ENCODE measurements around the gene TNS3. TPM values are rescaled to one million over a fixed set of nuclear protein-coding genes. Genes with fewer than 3 reads are reported as not detected.

Gene TNS3
- total RNA-seq, 2 experiments from 2014 or later = 0.12 to 0.52 TPM

DNA sequence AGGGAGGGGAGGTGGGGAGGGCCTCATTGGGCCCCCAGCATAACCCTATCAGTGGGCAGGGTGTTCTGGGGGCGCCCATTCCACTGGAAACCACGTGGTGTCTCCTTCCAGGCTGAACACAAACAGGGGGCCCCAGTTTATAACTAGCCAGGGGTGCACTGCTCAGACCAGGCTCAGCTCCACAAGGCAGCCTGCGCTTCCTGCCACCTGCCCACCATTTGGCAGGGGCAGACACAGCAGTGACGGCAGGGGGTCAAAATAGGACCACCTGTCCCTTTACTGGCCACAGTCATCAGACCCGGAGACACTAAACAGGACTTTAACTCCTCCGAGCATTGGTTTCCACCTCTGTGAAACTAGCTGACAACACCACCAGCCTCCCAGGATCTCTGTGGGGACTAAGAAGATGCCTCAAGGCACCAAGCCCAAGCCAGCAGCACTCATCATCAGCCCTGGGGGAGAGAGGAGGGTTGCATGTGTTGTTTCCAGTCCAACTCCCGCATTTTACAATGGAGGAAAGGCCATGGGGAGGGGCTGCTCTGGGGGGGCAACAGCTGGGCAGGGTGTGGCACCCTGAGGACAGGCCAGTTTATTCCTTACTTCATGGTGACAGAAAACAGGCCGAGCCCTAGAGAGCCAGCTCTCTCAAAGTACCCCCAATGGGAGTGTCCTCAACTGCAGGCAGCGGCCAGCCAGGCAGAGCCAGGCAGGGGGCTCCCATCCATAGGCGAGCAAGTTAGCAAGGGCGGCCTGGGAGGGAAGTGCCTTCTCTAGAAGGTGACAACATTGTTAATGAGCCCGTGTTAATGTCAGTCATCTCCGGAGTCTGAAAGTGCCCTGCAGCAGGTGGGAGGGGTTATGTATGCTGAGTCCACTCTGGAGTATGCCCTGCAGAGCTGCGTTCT lies 127.6 kb downstream of the TNS3 start:
- no peak for DNase-seq
- Mint-ChIP-seq H3K27ac (no peak overlapping the region), H3K36me3 (no peaks in the 10 kb centered on the region), H3K27me3 (no peaks in the 10 kb centered on the region), H3K9me3 (no peaks in the 10 kb centered on the region), H3K4me1 (no peaks in the 10 kb centered on the region), H3K4me3 (no peak overlapping the region)

DNA sequence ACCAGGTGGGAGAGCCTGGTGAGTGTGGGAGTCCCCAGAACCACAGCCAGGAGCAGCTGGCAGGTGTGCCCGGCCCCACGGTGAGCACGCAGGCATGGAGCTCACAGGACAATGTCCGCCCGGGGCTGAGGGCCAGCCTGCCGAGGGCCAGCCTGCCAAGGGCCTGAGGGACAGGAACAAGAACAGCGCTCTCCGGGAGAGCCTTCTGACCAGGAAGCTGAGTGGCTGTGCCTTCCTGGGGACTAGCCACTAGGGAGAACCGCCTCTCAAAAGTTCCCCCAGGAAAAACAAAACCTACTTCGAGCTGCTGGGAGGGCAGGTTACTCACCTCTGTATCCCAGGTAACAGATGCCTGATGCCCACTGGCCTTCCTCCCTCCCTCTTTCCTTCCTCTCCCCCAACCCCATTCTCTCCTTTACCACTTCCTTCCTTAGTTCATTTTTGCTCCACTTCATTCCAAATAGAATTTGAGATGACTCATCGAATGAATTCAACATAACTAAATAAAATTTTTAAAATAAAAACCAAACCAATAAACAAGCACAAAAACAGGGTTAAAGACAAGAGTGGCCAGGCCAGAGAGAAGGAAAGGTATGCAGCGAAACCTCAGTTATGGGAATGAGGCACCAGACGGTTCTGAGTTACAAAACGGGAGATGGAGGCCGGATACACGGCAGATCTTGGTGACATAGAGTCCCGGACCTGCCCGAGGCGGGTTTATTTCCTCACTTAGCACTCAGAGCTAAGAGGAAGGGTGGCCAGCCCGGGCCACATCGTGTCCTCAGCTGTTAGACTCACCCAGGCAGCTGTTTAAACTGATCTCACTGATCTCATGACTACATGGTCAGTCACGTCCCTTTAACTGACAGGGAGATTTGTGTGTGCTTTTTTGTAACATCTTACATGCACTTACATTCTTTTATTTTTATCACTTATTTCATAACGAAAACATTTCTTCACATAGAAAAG lies 128.5 kb downstream of the TNS3 start:
- DNase-seq = no peak
- Mint-ChIP-seq H3K27me3 (no peaks in the 10 kb centered on the region), H3K36me3 (no peaks in the 10 kb centered on the region), H3K9me3 (no peaks in the 10 kb centered on the region), H3K4me1 (no peaks in the 10 kb centered on the region), H3K4me3 (no peak overlapping the region), H3K27ac (no peak overlapping the region)

DNA sequence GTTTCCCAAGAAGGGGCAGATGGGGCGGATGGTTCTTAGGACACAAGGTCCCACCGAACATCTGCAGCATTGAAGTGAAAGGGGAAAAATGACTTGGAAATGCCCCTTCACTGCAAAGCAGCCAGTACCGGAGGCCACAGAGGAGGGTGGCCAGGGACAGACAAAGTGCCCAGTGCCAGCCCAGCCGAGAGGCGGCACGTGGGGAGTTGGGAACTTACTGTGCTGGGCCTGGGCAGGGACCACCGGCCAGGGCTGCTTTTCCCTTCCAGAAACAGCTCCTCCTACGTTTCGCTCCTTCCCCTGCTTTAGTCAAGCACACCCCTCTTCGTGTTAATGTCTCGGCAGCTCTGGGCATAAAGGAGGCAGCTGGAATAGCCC lies 129.2 kb downstream of the TNS3 start:
- H3K27me3 Mint-ChIP-seq = no peaks in the 10 kb centered on the region
- H3K4me3 Mint-ChIP-seq = no peak overlapping the region
- no peaks in the 10 kb centered on the region for H3K36me3 Mint-ChIP-seq
- H3K9me3 Mint-ChIP-seq = no peaks in the 10 kb centered on the region
- no peak for DNase-seq
- no peaks in the 10 kb centered on the region for H3K4me1 Mint-ChIP-seq
- H3K27ac Mint-ChIP-seq = no peak overlapping the region

- DNase-seq = no peak
- Mint-ChIP-seq H3K9me3 (no peaks in the 10 kb centered on the region), H3K27me3 (no peaks in the 10 kb centered on the region), H3K4me3 (no peak overlapping the region), H3K36me3 (no peaks in the 10 kb centered on the region), H3K27ac (no peak overlapping the region), H3K4me1 (no peaks in the 10 kb centered on the region)
Measured at GRCh38 chr7:47452295-47452694, 129.6 kb downstream of the TNS3 start.

DNA sequence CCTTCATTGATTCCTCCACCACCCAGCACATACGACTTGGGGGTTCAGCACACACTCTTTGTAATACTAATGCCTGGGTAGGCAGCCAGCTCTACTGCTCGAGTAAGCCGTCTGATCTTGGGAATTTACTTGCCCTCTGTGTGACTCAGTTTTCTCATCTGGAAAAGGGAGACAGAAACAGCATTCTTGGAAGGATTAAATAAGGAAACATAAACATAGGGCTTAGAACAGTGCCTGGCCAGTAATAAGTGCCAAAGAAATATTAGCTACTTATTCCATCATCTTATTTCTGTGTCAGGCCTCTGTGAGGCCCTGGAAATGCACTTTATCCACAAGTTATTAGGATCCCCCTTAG lies 130.1 kb downstream of the TNS3 start:
- H3K27me3 Mint-ChIP-seq = no peaks in the 10 kb centered on the region
- no peaks in the 10 kb centered on the region for H3K4me1 Mint-ChIP-seq
- no peaks in the 10 kb centered on the region for H3K9me3 Mint-ChIP-seq
- H3K4me3 Mint-ChIP-seq = no peak overlapping the region
- no peak for DNase-seq
- no peak overlapping the region for H3K27ac Mint-ChIP-seq
- no peaks in the 10 kb centered on the region for H3K36me3 Mint-ChIP-seq

- no peak overlapping the region for H3K4me3 Mint-ChIP-seq
- DNase-seq = no peak
- no peak overlapping the region for H3K27ac Mint-ChIP-seq
- H3K4me1 Mint-ChIP-seq = no peaks in the 10 kb centered on the region
- no peaks in the 10 kb centered on the region for H3K27me3 Mint-ChIP-seq
- no peaks in the 10 kb centered on the region for H3K9me3 Mint-ChIP-seq
- H3K36me3 Mint-ChIP-seq = no peaks in the 10 kb centered on the region
Measured at GRCh38 chr7:47449810-47450590, 131.9 kb downstream of the TNS3 start.

DNA sequence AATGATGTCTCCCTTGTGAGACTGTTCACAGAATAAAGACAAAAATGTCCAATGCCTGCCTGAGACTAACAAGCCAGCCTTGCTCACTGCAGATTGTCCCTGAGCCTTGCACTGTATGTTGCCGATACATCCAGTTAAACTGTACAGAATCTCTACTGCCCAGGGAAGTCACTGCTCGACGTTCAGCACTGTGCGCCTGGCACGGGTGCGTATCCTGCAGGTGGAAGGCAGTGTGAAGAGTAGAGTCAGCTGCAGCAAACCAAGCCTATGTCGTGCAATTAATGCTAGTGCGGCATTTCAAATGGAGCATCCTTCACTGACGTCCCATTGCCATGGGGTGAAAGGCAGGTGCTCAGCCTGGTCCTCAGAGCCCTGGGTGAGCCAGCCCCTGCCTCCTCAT lies 132.9 kb downstream of the TNS3 start:
- Mint-ChIP-seq H3K4me3 (no peak overlapping the region), H3K9me3 (no peaks in the 10 kb centered on the region)
- no peak for DNase-seq

DNA sequence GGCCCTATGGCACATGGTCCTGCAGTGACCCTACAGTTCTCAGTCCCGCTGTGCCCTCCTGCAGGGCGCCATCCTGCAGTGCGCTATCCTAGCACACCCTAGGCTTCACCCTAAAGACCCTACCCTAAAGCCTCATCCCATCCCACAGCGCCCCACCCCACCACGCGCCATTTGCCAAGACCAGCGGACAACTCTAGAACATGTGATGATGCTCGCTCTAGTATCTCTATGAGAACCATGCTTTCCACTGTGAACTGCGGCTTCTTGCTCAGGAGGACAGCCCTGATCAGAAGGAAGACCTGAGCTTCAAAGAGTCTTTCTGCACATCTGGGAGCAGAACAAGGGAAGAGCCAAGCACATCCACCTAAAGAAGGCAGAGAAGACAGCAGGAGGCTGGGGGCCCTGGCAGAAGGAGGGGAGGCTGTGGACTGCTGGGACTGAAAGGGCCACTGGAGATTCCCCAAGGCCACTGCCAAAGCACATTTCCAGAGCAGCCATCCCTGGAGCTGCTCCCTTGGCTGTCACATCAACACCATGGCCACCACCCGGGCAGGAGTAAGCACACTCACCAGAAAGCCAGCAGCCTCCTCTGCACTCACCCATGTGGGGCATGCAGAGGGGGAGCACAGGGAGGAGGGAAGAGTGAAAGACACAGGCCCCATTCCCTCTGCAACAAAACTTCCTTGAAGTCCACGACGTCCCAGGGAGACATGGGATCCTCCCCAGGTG lies 134.1 kb downstream of the TNS3 start:
- no peaks in the 10 kb centered on the region for H3K4me1 Mint-ChIP-seq
- no peak overlapping the region for H3K4me3 Mint-ChIP-seq
- DNase-seq = no peak
- no peak overlapping the region for H3K27ac Mint-ChIP-seq
- no peaks in the 10 kb centered on the region for H3K9me3 Mint-ChIP-seq
- H3K36me3 Mint-ChIP-seq = no peaks in the 10 kb centered on the region
- H3K27me3 Mint-ChIP-seq = no peaks in the 10 kb centered on the region

More for the DNA sequence above, 132.9 kb downstream of the TNS3 start:
- H3K4me1 Mint-ChIP-seq = no peaks in the 10 kb centered on the region
- no peak overlapping the region for H3K27ac Mint-ChIP-seq
- H3K27me3 Mint-ChIP-seq = no peaks in the 10 kb centered on the region
- no peaks in the 10 kb centered on the region for H3K36me3 Mint-ChIP-seq

GRCh38 chr7:47446871-47447466 lies 134.9 kb downstream of the TNS3 start:
- Mint-ChIP-seq H3K27me3 (no peaks in the 10 kb centered on the region), H3K36me3 (no peaks in the 10 kb centered on the region), H3K9me3 (no peaks in the 10 kb centered on the region), H3K4me3 (no peak overlapping the region), H3K27ac (no peak overlapping the region), H3K4me1 (no peaks in the 10 kb centered on the region)
- no peak for DNase-seq

- no peaks in the 10 kb centered on the region for H3K27me3 Mint-ChIP-seq
- no peaks in the 10 kb centered on the region for H3K4me1 Mint-ChIP-seq
- no peak overlapping the region for H3K27ac Mint-ChIP-seq
- no peaks in the 10 kb centered on the region for H3K9me3 Mint-ChIP-seq
- H3K36me3 Mint-ChIP-seq = no peaks in the 10 kb centered on the region
- DNase-seq = no peak
- no peak overlapping the region for H3K4me3 Mint-ChIP-seq
Measured at GRCh38 chr7:47444376-47445098, 137.4 kb downstream of the TNS3 start.

- Mint-ChIP-seq H3K36me3 (no peaks in the 10 kb centered on the region), H3K4me1 (no peaks in the 10 kb centered on the region), H3K4me3 (no peak overlapping the region), H3K27ac (no peak overlapping the region), H3K27me3 (no peaks in the 10 kb centered on the region), H3K9me3 (no peaks in the 10 kb centered on the region)
- no peak for DNase-seq
Measured at GRCh38 chr7:47443049-47443448, 138.9 kb downstream of the TNS3 start.

GRCh38 chr7:47442605-47442865 lies 139.4 kb downstream of the TNS3 start:
- no peak for DNase-seq
- H3K36me3 Mint-ChIP-seq = no peaks in the 10 kb centered on the region
- H3K27me3 Mint-ChIP-seq = no peaks in the 10 kb centered on the region
- H3K9me3 Mint-ChIP-seq = no peaks in the 10 kb centered on the region
- H3K4me1 Mint-ChIP-seq = no peaks in the 10 kb centered on the region
- no peak overlapping the region for H3K27ac Mint-ChIP-seq
- no peak overlapping the region for H3K4me3 Mint-ChIP-seq

GRCh38 chr7:47441796-47442604 lies 139.9 kb downstream of the TNS3 start:
- H3K4me1 Mint-ChIP-seq = no peaks in the 10 kb centered on the region
- H3K36me3 Mint-ChIP-seq = no peaks in the 10 kb centered on the region
- no peaks in the 10 kb centered on the region for H3K9me3 Mint-ChIP-seq
- H3K4me3 Mint-ChIP-seq = no peak overlapping the region
- DNase-seq = no peak
- no peaks in the 10 kb centered on the region for H3K27me3 Mint-ChIP-seq
- H3K27ac Mint-ChIP-seq = no peak overlapping the region
